IMR-90 (cell line): ENCODE data around the gene LARP1. TPM values are rescaled to one million over a fixed set of nuclear protein-coding genes. Genes with fewer than 3 reads are reported as not detected.
A peak's percentile ranks its signal among the peaks of the same experiment; 100 is the strongest.

ENCODE experiments used
- ATAC-seq: fragments of 200-7000 bp; cut with Tn5 transposase; 2 replicates; pipeline ENCODE4 v1.9.1; 2020; ENCODE audit warnings: low read depth, mild to moderate bottlenecking, moderate library complexity
- BruUV-seq: library from RNA; stranded (reverse); fragments of 400-500 nt; replicated peaks from 2 replicates; lab custom pipeline; 2021; lab: Mats Ljungman, UMichigan
- CTCF ChIA-PET: fragments of 300-600 bp; formaldehyde crosslinking; extraction: SDS; loops from one replicate; lab custom pipeline; 2021; ENCODE audit warnings: antibody characterized with exemption; lab: Yijun Ruan, JAX
- POLR2A ChIA-PET: fragments of 300-600 bp; sonication (Branson Sonifier 250); formaldehyde crosslinking; loops from one replicate; lab custom pipeline; 2022; ENCODE audit warnings: antibody characterized with exemption; ENCODE audit not compliant: unreplicated experiment; lab: Charles Lee
- DNase-seq: peaks from one replicate; pipeline ENCODE4 v3.0.0; 2013
- H2AFZ ChIP-seq: replicated peaks from 2 replicates; pipeline ENCODE3; 2013; ENCODE audit warnings: low read length, mild to moderate bottlenecking; ENCODE audit not compliant: poor library complexity
- H2AK5ac ChIP-seq: 2 replicates; pipeline ENCODE4 v1.6.1; 2013; ENCODE audit warnings: low read depth, low read length, inconsistent platforms
- H2AK9ac ChIP-seq: replicated peaks from 2 replicates; pipeline ENCODE3; 2013; ENCODE audit warnings: mild to moderate bottlenecking, low read depth, low read length, moderate library complexity; ENCODE audit not compliant: poor library complexity
- H2BK120ac ChIP-seq: 2 replicates; pipeline ENCODE4 v1.6.1; 2013; ENCODE audit warnings: low read depth, low read length, inconsistent platforms
- H2BK15ac ChIP-seq: 3 replicates; pipeline ENCODE4 v1.6.1; 2013; ENCODE audit warnings: low read depth, low read length, inconsistent platforms
- H2BK20ac ChIP-seq: 2 replicates; pipeline ENCODE4 v1.6.1; 2013; ENCODE audit warnings: low read depth, mild to moderate bottlenecking, inconsistent platforms, low read length, moderate library complexity
- H2BK5ac ChIP-seq: 2 replicates; pipeline ENCODE4 v1.6.1; 2013; ENCODE audit warnings: mild to moderate bottlenecking, low read depth, low read length, inconsistent platforms; ENCODE audit not compliant: poor library complexity, severe bottlenecking
- H3K14ac ChIP-seq: replicated peaks from 2 replicates; pipeline ENCODE4 v1.6.1; 2013; ENCODE audit warnings: low read depth, low read length, inconsistent platforms
- H3K18ac ChIP-seq: 2 replicates; pipeline ENCODE4 v1.6.1; 2013; ENCODE audit warnings: low read depth, low read length, control low read depth
- H3K23ac ChIP-seq: 2 replicates; pipeline ENCODE4 v1.6.1; 2013; ENCODE audit warnings: low read depth, low read length, inconsistent platforms
- H3K27ac ChIP-seq: 2 replicates; pipeline ENCODE4 v1.5.1; 2013; ENCODE audit warnings: mild to moderate bottlenecking, control low read depth, low read length; ENCODE audit not compliant: insufficient read depth
- H3K27me3 ChIP-seq: 2 replicates; pipeline ENCODE4 v1.6.1; 2013; ENCODE audit warnings: low read length; ENCODE audit not compliant: control insufficient read depth, insufficient read depth
- H3K36me3 ChIP-seq: 2 replicates; pipeline ENCODE4 v1.6.1; 2013; ENCODE audit warnings: low read length, mixed read lengths; ENCODE audit not compliant: control insufficient read depth, insufficient read depth
- H3K4ac ChIP-seq: 2 replicates; pipeline ENCODE4 v1.6.1; 2013; ENCODE audit warnings: low read depth, low read length, inconsistent platforms
- H3K4me1 ChIP-seq: 2 replicates; pipeline ENCODE4 v1.6.1; 2013; ENCODE audit warnings: low read length, mixed read lengths; ENCODE audit not compliant: control insufficient read depth, insufficient read depth
- H3K4me2 ChIP-seq: 2 replicates; pipeline ENCODE4 v1.6.1; 2013; ENCODE audit warnings: low read depth, mild to moderate bottlenecking, control low read depth, low read length, moderate library complexity
- H3K4me3 ChIP-seq: 2 replicates; pipeline ENCODE4 v1.5.1; 2013; ENCODE audit warnings: low read depth, mild to moderate bottlenecking, control low read depth, low read length, moderate library complexity; ENCODE audit not compliant: insufficient read depth
- H3K56ac ChIP-seq: 2 replicates; pipeline ENCODE4 v1.6.1; 2013; ENCODE audit warnings: low read length, inconsistent platforms; ENCODE audit not compliant: insufficient read depth; ENCODE audit errors: extremely low read depth
- H3K79me1 ChIP-seq, 2 experiments: 2 replicates each; pipeline ENCODE4 v1.6.1; 2013; ENCODE audit warnings: low read length in 2 of 2, inconsistent platforms in 1 of 2, low read depth in 1 of 2
- H3K9ac ChIP-seq: 2 replicates; pipeline ENCODE4 v1.6.1; 2013; ENCODE audit warnings: low read depth, low read length, control low read depth
- H3K9me1 ChIP-seq: 2 replicates; pipeline ENCODE4 v1.6.1; 2013; ENCODE audit warnings: low read length, inconsistent platforms; ENCODE audit not compliant: insufficient read depth
- H3K9me3 ChIP-seq: 2 replicates; pipeline ENCODE4 v1.6.1; 2013; ENCODE audit warnings: low read length; ENCODE audit not compliant: control insufficient read depth, insufficient read depth
- H4K20me1 ChIP-seq: 2 replicates; pipeline ENCODE4 v1.6.1; 2013; ENCODE audit warnings: low read length, inconsistent platforms; ENCODE audit not compliant: insufficient read depth
- H4K5ac ChIP-seq: 2 replicates; pipeline ENCODE4 v1.6.1; 2013; ENCODE audit warnings: mild to moderate bottlenecking, low read depth, low read length, control low read depth
- H4K8ac ChIP-seq, 2 experiments: 2 replicates each; pipeline ENCODE4 v1.6.1; 2013; ENCODE audit warnings: low read depth in 2 of 2, low read length in 2 of 2, control low read depth in 1 of 2, inconsistent platforms in 1 of 2
- H4K91ac ChIP-seq: 2 replicates; pipeline ENCODE4 v1.6.1; 2013; ENCODE audit warnings: low read depth, low read length, inconsistent platforms; ENCODE audit not compliant: insufficient read depth
- BHLHE40 ChIP-seq: fragments of 150-350 bp; IDR thresholded peaks from 2 replicates; pipeline ENCODE4 v1.6.1; 2016; ENCODE audit warnings: mild to moderate bottlenecking, low read depth, low read length
- CEBPB ChIP-seq: IDR thresholded peaks from 2 replicates; pipeline ENCODE4 v1.6.1; 2012; ENCODE audit warnings: low read depth, low read length, improper control_type of control experiment
- ELK1 ChIP-seq: fragments of 150-350 bp; IDR thresholded peaks from 2 replicates; pipeline ENCODE4 v1.6.1; 2016; ENCODE audit warnings: low read depth, mild to moderate bottlenecking, low read length, moderate library complexity, borderline replicate concordance
- FOS ChIP-seq: fragments of 150-350 bp; IDR thresholded peaks from 2 replicates; pipeline ENCODE4 v1.6.1; 2016; ENCODE audit warnings: low read depth, low read length
- MAFK ChIP-seq: IDR thresholded peaks from 2 replicates; pipeline ENCODE4 v1.6.1; 2012; ENCODE audit warnings: low read depth, low read length, improper control_type of control experiment
- NFE2L2 ChIP-seq: fragments of 150-350 bp; IDR thresholded peaks from 2 replicates; pipeline ENCODE4 v1.6.1; 2016; ENCODE audit warnings: low read depth, mild to moderate bottlenecking, low read length
- POLR2A ChIP-seq: IDR thresholded peaks from 2 replicates; pipeline ENCODE4 v1.6.1; 2012; ENCODE audit warnings: mild to moderate bottlenecking, low read depth, low read length
- RAD21 ChIP-seq: IDR thresholded peaks from 2 replicates; pipeline ENCODE4 v1.6.1; 2012; ENCODE audit warnings: low read length, improper control_type of control experiment
- RCOR1 ChIP-seq: IDR thresholded peaks from 2 replicates; pipeline ENCODE4 v1.6.1; 2012; ENCODE audit warnings: mild to moderate bottlenecking, low read length, improper control_type of control experiment; ENCODE audit not compliant: insufficient replicate concordance
- RFX5 ChIP-seq: IDR thresholded peaks from 2 replicates; pipeline ENCODE4 v1.8.0; 2012; ENCODE audit warnings: low read depth, mild to moderate bottlenecking, low read length, moderate library complexity
- WGBS, 2 experiments: methylation state at CpG; one replicate each; pipeline versions ENCODE4 v1.1.5 to v1.1.7; 2013; ENCODE audit warnings: missing lambda C conversion rate in 2 of 2; ENCODE audit not compliant: insufficient read length in 1 of 2; ENCODE audit errors: extremely low coverage in 2 of 2; 5-methylcytosine and 5-hydroxymethylcytosine counted together
- dilution Hi-C: fragments of 300-500 bp; cut with HindIII; formaldehyde crosslinking; loops from one replicate; pipeline ENCODE4 v1.14.3; 2018; ENCODE audit warnings: low sequenced_read_pairs; ENCODE audit not compliant: unreplicated experiment
- in situ Hi-C: fragments of 300-500 bp; cut with MboI; formaldehyde crosslinking; loops from 3 replicates; pipeline ENCODE4 v1.14.3; 2019; ENCODE audit warnings: low sequenced_read_pairs, inconsistent platforms, mixed read lengths
- intact Hi-C: fragments of 100-400 bp; cut with micrococcal nuclease; formaldehyde crosslinking; loops from 2 replicates; pipeline ENCODE4 v1.10.0; 2022
- polyA plus RNA-seq, 3 experiments: library from polyadenylated mRNA; depleted of rRNA; stranded (reverse); fragments of >200 nt; gene quantifications; 2 replicates each; pipeline ENCODE4 v1.2.3, GENCODE V29; 2012; ENCODE audit warnings: low replicate concordance in 1 of 3
- total RNA-seq: library from RNA; depleted of rRNA; stranded (reverse); fragments of >200 nt; gene quantifications from 2 replicates; pipeline ENCODE4 v1.2.3, GENCODE V29; 2012

LARP1 gene
- total and polyA plus RNA-seq, 2 of the 4 experiments (the other 2 are of a cell fraction), result 47.3 to 77.4 TPM

- TSS peak; percentile 14 for BruUV-seq
- Histone ChIP-seq H3K79me1 (peaks cover 14 to 44% of the 10 kb centered on the region in 2 experiments), H4K20me1 (peaks cover 21% of the 10 kb centered on the region), H3K14ac (no peak overlapping the region), H3K9me1 (no peaks in the 10 kb centered on the region), H3K18ac (no peak overlapping the region), H2AK5ac (no peak overlapping the region), H3K4me3 (0 out of 2 replicates have a peak overlapping the region, but pooled peaks have one; percentile 61), H3K9me3 (no peaks in the 10 kb centered on the region), H2BK15ac (no peak overlapping the region), H3K4me1 (peaks cover 1% of the 10 kb centered on the region; the same call in 1 of the 2 replicates), H2AK9ac (no peak overlapping the region), H4K91ac (no peak overlapping the region), H3K4me2 (peak overlapping the region; percentile 85), H4K8ac (no peak overlapping the region), H2BK5ac (peak overlapping the region; percentile 68), H2AFZ (no peak overlapping the region), H3K56ac (no peak overlapping the region), H3K27ac (no peak overlapping the region), H3K9ac (peak overlapping the region; percentile 68; the same call in 1 of the 2 replicates), H3K4ac (no peak overlapping the region), H4K5ac (no peak overlapping the region), H3K23ac (no peak overlapping the region; the same call in 1 of the 2 replicates), H3K36me3 (peaks cover 9% of the 10 kb centered on the region), H3K27me3 (no peaks in the 10 kb centered on the region), H2BK120ac (no peak overlapping the region), H2BK20ac (no peak overlapping the region)
- TF ChIP-seq RFX5, result no peak
- no peak for TF ChIP-seq ELK1
- TF ChIP-seq RCOR1, result no peak
- TF ChIP-seq FOS, result no peak
- TF ChIP-seq NFE2L2, result no peak
- no peak for TF ChIP-seq POLR2A
- no peak for TF ChIP-seq BHLHE40
- TF ChIP-seq RAD21, result no peak
- no peak for TF ChIP-seq CEBPB
- no peak for TF ChIP-seq MAFK
- in situ Hi-C loops (no loop called here), intact Hi-C loops (loop anchor here (2.0 kb wide), 1 partner anchor 210 kb away; no protein-coding TSS in a partner anchor), dilution Hi-C loops (no loop called here)
- no peak for ATAC-seq
- CTCF ChIA-PET, result interaction anchor here (0.6 kb wide), 1 partner anchor 20 kb away, joined by 3 read pairs; no protein-coding TSS in a partner anchor
- POLR2A ChIA-PET, result no interaction called here
- no peak for DNase-seq
- no CpG with 5 or more reads among the region's 4 CpGs for WGBS, 2 experiments
Observed at GRCh38 chr5:154860765-154861164, 105.6 kb downstream of the LARP1 start.
